ENCODE data around the gene CHST5. TPM values are rescaled to one million over a fixed set of nuclear protein-coding genes. Genes with fewer than 3 reads are reported as not detected.
A peak's percentile ranks its signal among the peaks of the same experiment; 100 is the strongest.

The CHST5 gene
- polyA plus RNA-seq, 1 donor (not counting 4 experiments of a cell fraction or from before 2014, with no cell fraction given): 0.12 TPM

GRCh38 chr16:75483222-75483621 lies 52.7 kb downstream of the CHST5 start:
- peak overlapping the region; percentile 51 for H2AFZ ChIP-seq (ENCODE audit: control insufficient read depth, low read length)
- no peaks in the 10 kb centered on the region for H3K9me1 ChIP-seq (ENCODE audit: control insufficient read depth, extremely low read depth, insufficient read depth, low read length)
- FAIRE-seq (peak; percentile 98), DNase-seq (ENCODE audit: low read depth, low spot score) (peak; percentile 86)
- peak overlapping the region; percentile 70 for H3K4me2 ChIP-seq (ENCODE audit: control insufficient read depth, extremely low read depth, insufficient read depth, low read depth, low read length)
- H4K20me1 ChIP-seq (ENCODE audit: control insufficient read depth, extremely low read depth, insufficient read depth, low read length): no peaks in the 10 kb centered on the region
- TF ChIP-seq CTCF (optimal IDR thresholded peaks at IDR 0.05 in 1 of 3, IDR thresholded peaks at IDR 0.05 in 1 of 3, conservative IDR thresholded peaks at IDR 0.05 in 1 of 3; ENCODE audit: extremely low read depth in 1 of 3, insufficient read depth in 2 of 3, low read length in 3 of 3) (no peak), EZH2 (IDR thresholded peaks at IDR 0.05; ENCODE audit: low read length) (no peak)
- H3K9ac ChIP-seq (ENCODE audit: control insufficient read depth, extremely low read depth, insufficient read depth, low read length): peak overlapping the region; percentile 26
- no peaks in the 10 kb centered on the region for H3K79me2 ChIP-seq (ENCODE audit: control insufficient read depth, insufficient read depth, low read length)
- no peaks in the 10 kb centered on the region for H3K9me3 ChIP-seq (ENCODE audit: control insufficient read depth, low read depth, low read length)
- no peaks in the 10 kb centered on the region for H3K27me3 ChIP-seq (ENCODE audit: control insufficient read depth, extremely low read depth, insufficient read depth, low read length)
- dilution Hi-C loops (cut with MboI; ENCODE audit: extremely low pct_ligation_motif_present, low sequenced_read_pairs): no loop called here
- peak overlapping the region; percentile 88 for H3K27ac ChIP-seq (ENCODE audit: control insufficient read depth, insufficient read depth, low read length)
- H3K4me1 ChIP-seq (ENCODE audit: control insufficient read depth, extremely low read depth, insufficient read depth, low read length): peaks cover 47% of the 10 kb centered on the region
- no peak overlapping the region for H3K4me3 ChIP-seq (ENCODE audit: control insufficient read depth in 2 of 3, extremely low read depth in 1 of 3, insufficient read depth in 2 of 3, low read depth in 1 of 3, low read length in 3 of 3)
- no peaks in the 10 kb centered on the region for H3K36me3 ChIP-seq (ENCODE audit: control insufficient read depth in 2 of 2, extremely low read depth in 1 of 2, insufficient read depth in 2 of 2, low read length in 2 of 2)

GRCh38 chr16:75482434-75483205 lies 53.3 kb downstream of the CHST5 start:
- H3K4me2 ChIP-seq (ENCODE audit: control insufficient read depth, extremely low read depth, insufficient read depth, low read depth, low read length): peak overlapping the region; percentile 38
- H3K4me1 ChIP-seq (ENCODE audit: control insufficient read depth, extremely low read depth, insufficient read depth, low read length): peaks cover 53% of the 10 kb centered on the region
- H3K27ac ChIP-seq (ENCODE audit: control insufficient read depth, insufficient read depth, low read length): peak overlapping the region; percentile 25
- no peaks in the 10 kb centered on the region for H4K20me1 ChIP-seq (ENCODE audit: control insufficient read depth, extremely low read depth, insufficient read depth, low read length)
- H3K4me3 ChIP-seq (ENCODE audit: control insufficient read depth in 2 of 3, extremely low read depth in 1 of 3, insufficient read depth in 2 of 3, low read depth in 1 of 3, low read length in 3 of 3): no peak overlapping the region
- no peak for DNase-seq (ENCODE audit: low read depth, low spot score)
- no peaks in the 10 kb centered on the region for H3K9me1 ChIP-seq (ENCODE audit: control insufficient read depth, extremely low read depth, insufficient read depth, low read length)
- dilution Hi-C loops (cut with MboI; ENCODE audit: extremely low pct_ligation_motif_present, low sequenced_read_pairs): no loop called here
- TF ChIP-seq EZH2 (IDR thresholded peaks at IDR 0.05; ENCODE audit: low read length) (no peak), CTCF (optimal IDR thresholded peaks at IDR 0.05 in 1 of 3, IDR thresholded peaks at IDR 0.05 in 1 of 3, conservative IDR thresholded peaks at IDR 0.05 in 1 of 3; ENCODE audit: extremely low read depth in 1 of 3, insufficient read depth in 2 of 3, low read length in 3 of 3) (no peak)
- H3K9ac ChIP-seq (ENCODE audit: control insufficient read depth, extremely low read depth, insufficient read depth, low read length): no peak overlapping the region
- H3K79me2 ChIP-seq (ENCODE audit: control insufficient read depth, insufficient read depth, low read length): no peaks in the 10 kb centered on the region
- H3K9me3 ChIP-seq (ENCODE audit: control insufficient read depth, low read depth, low read length): no peaks in the 10 kb centered on the region
- no peak for FAIRE-seq
- no peaks in the 10 kb centered on the region for H3K27me3 ChIP-seq (ENCODE audit: control insufficient read depth, extremely low read depth, insufficient read depth, low read length)
- no peaks in the 10 kb centered on the region for H3K36me3 ChIP-seq (ENCODE audit: control insufficient read depth in 2 of 2, extremely low read depth in 1 of 2, insufficient read depth in 2 of 2, low read length in 2 of 2)
- H2AFZ ChIP-seq (ENCODE audit: control insufficient read depth, low read length): no peak overlapping the region
